ENCODE measurements around the gene ALG2. TPM values are rescaled to one million over a fixed set of nuclear protein-coding genes. Genes with fewer than 3 reads are reported as not detected.

The ALG2 gene
- total and polyA plus RNA-seq, 2 of the 4 experiments (the other 2 are of a cell fraction) = 36.4 to 38.4 TPM

GRCh38 chr9:99251157-99251556 is 29.4 kb upstream of the ALG2 start:
- no peak overlapping the region for H2AK9ac ChIP-seq (replicated peaks; ENCODE audit: low read depth, low read length, poor library complexity)
- POLR2A ChIA-PET (ENCODE audit: unreplicated experiment) = no interaction called here
- H3K27me3 ChIP-seq (ENCODE audit: control insufficient read depth, insufficient read depth, low read length) = 0 out of 2 replicates have a peak, but pooled peaks cover 4% of the 10 kb centered on the region
- no peak overlapping the region for H3K9ac ChIP-seq (ENCODE audit: low read depth, low read length)
- H3K9me3 ChIP-seq (ENCODE audit: control insufficient read depth, insufficient read depth, low read length) = no peaks in the 10 kb centered on the region
- no peak overlapping the region for H3K56ac ChIP-seq (ENCODE audit: extremely low read depth, insufficient read depth, low read length)
- H3K4me1 ChIP-seq (ENCODE audit: control insufficient read depth, insufficient read depth, low read length) = no peaks in the 10 kb centered on the region
- H4K8ac ChIP-seq (ENCODE audit: low read depth in 2 of 2, low read length in 2 of 2) = no peak overlapping the region
- intact Hi-C loops (cut with micrococcal nuclease) (no loop called here), in situ Hi-C loops (cut with MboI; ENCODE audit: low sequenced_read_pairs) (loop anchor here (25.0 kb wide), 3 partner anchors 561 to 961 kb away; partner anchors contain the start of gene NR4A3), dilution Hi-C loops (cut with HindIII; ENCODE audit: low sequenced_read_pairs, unreplicated experiment) (no loop called here)
- H3K27ac ChIP-seq (ENCODE audit: insufficient read depth, low read length) = no peak overlapping the region
- no peak overlapping the region for H4K91ac ChIP-seq (ENCODE audit: insufficient read depth, low read depth, low read length)
- H2BK5ac ChIP-seq (ENCODE audit: low read depth, low read length, poor library complexity, severe bottlenecking) = no peak overlapping the region
- no peak overlapping the region for H3K4ac ChIP-seq (ENCODE audit: low read depth, low read length)
- ATAC-seq (ENCODE audit: low read depth) = no peak
- no peak overlapping the region for H3K23ac ChIP-seq (ENCODE audit: low read depth, low read length)
- no peak overlapping the region for H3K18ac ChIP-seq (ENCODE audit: low read depth, low read length)
- H2AFZ ChIP-seq (replicated peaks; ENCODE audit: low read length, poor library complexity) = no peak overlapping the region
- CTCF ChIA-PET = no interaction called here
- no peaks in the 10 kb centered on the region for H3K9me1 ChIP-seq (ENCODE audit: insufficient read depth, low read length)
- no peak overlapping the region for H3K4me2 ChIP-seq (ENCODE audit: low read depth, low read length)
- no peaks in the 10 kb centered on the region for H4K20me1 ChIP-seq (ENCODE audit: insufficient read depth, low read length)
- H4K5ac ChIP-seq (ENCODE audit: low read depth, low read length) = no peak overlapping the region
- H2BK15ac ChIP-seq (ENCODE audit: low read depth, low read length) = no peak overlapping the region
- no peak overlapping the region for H2AK5ac ChIP-seq (ENCODE audit: low read depth, low read length)
- no peak for TF ChIP-seq FOS (IDR thresholded peaks at IDR 0.05; ENCODE audit: low read depth, low read length)
- no peak for TF ChIP-seq POLR2A (IDR thresholded peaks at IDR 0.05; ENCODE audit: low read depth, low read length)
- no peak for TF ChIP-seq CTCF (conservative IDR thresholded peaks at IDR 0.05; ENCODE audit: low read depth, low read length)
- no peak for TF ChIP-seq USF2 (IDR thresholded peaks at IDR 0.05; ENCODE audit: low read depth, low read length)
- TF ChIP-seq NFE2L2 (IDR thresholded peaks at IDR 0.05; ENCODE audit: low read depth, low read length) = no peak
- TF ChIP-seq CEBPB (IDR thresholded peaks at IDR 0.05; ENCODE audit: low read depth, low read length) = no peak
- TF ChIP-seq ELK1 (IDR thresholded peaks at IDR 0.05; ENCODE audit: borderline replicate concordance, low read depth, low read length) = no peak
- TF ChIP-seq CHD1 (IDR thresholded peaks at IDR 0.05; ENCODE audit: low read depth, low read length) = no peak
- TF ChIP-seq MAFK (IDR thresholded peaks at IDR 0.05; ENCODE audit: low read depth, low read length) = no peak
- 71% methylated on average over 2 of the region's 4 CpGs; no CpG with 5 or more reads in 1 of the 2 experiments for WGBS, 2 experiments (ENCODE audit: extremely low coverage in 2 of 2, insufficient read length in 1 of 2)
- no peak overlapping the region for H2BK120ac ChIP-seq (ENCODE audit: low read depth, low read length)
- H3K14ac ChIP-seq (replicated peaks; ENCODE audit: low read depth, low read length) = no peak overlapping the region
- H3K36me3 ChIP-seq (ENCODE audit: control insufficient read depth, insufficient read depth, low read length) = no peaks in the 10 kb centered on the region
- H3K79me1 ChIP-seq (ENCODE audit: low read depth in 1 of 2, low read length in 2 of 2) = no peaks in the 10 kb centered on the region
- BruUV-seq (replicated peaks) = no TSS peak
- no peak overlapping the region for H3K4me3 ChIP-seq (ENCODE audit: insufficient read depth, low read depth, low read length)
- DNase-seq = no peak
- H2BK20ac ChIP-seq (ENCODE audit: low read depth, low read length) = no peak overlapping the region
